LoVo (cell line): ENCODE data around the gene PTGFRN.
A peak's percentile ranks its signal among the peaks of the same experiment; 100 is the strongest.

Experiments used
- DNase-seq: peaks from one replicate; pipeline ENCODE4 v3.0.0-alpha.2; 2016; ENCODE audit warnings: low spot score

PTGFRN gene

GRCh38 chr1:116889380-116889779 is 20.3 kb upstream of the PTGFRN start:
- no peak for DNase-seq

DNA sequence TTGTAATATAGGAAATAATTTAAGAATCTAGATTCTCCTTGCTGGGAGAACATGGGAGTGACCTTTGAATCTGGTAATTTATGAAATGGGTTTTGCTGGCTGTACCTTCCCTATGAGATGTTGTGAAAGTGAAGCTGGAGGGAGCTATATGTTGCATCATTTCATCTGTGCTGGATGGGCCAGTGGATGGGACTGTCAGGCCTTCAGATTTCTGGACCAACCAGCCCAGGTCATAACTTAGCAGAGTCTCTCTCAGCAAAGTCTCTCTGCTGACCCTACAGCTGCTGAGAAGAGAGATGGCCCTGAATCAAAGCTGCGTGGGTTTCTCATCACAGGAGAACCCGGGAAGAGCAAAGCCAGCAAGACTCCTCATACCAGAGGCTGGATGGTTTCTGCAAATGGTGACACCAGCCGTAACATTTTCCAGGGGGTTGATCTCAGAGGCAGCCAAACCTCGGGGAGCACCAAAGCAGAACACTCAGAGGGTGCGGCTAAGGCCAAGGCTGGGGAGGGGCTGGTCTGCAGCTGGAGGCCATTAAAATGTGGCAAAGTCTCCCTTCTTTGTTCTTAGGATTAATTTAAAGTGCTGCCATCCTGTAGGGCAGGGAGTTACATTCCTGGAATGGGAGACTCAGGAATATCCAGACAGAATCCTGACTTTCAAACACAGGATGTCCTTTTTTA is 18.2 kb upstream of the PTGFRN start:
- no peak for DNase-seq

GRCh38 chr1:116895073-116895472 is 14.6 kb upstream of the PTGFRN start:
- no peak for DNase-seq

- no peak for DNase-seq
These were observed 10.2 kb upstream of the PTGFRN start for GRCh38 chr1:116899529-116899928.

DNA sequence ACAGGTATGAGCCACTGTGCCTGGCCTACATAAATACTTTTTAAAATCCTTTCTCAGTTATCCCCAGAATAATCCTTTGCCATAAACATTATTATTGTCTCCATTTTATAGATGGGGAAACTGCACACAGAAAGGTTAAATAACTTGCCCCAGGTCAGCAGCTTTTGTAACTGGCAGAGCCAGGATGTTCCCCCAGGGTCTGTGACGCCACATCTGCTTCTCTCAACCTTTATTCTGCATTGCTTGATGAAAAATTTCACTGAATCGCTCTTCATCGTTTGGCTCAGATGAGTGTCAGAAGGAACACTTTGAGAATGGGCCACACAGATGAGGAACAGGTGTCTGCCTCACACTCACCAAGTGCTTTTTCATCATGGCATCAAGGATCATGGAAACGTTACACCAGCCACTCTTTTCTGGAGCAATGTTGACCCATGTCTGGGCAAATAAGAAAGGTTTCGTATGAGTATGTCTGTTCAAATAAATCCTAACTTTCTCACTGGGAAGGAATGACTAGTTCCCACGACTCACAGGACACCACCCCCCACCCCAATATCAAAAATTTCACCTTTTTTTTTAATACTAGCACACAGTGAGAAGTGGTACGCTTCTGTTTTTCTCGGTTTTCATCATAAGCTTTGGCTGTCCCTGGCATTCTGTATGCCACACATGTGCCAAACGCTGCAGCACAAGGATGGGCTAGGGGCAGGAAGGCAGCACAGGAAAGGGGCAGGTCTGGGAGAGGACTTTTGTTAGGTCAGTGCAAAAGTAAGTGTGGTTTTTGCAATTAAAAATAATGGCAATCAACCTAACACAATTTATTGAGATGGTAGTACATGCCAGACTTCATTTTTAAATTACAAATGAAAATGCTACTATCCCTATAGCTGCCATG is 9.0 kb upstream of the PTGFRN start:
- DNase-seq: no peak

- no peak for DNase-seq
These were observed 7.7 kb upstream of the PTGFRN start for GRCh38 chr1:116902027-116902426.

GRCh38 chr1:116902723-116903383 is 6.9 kb upstream of the PTGFRN start:
- DNase-seq: no peak

DNA sequence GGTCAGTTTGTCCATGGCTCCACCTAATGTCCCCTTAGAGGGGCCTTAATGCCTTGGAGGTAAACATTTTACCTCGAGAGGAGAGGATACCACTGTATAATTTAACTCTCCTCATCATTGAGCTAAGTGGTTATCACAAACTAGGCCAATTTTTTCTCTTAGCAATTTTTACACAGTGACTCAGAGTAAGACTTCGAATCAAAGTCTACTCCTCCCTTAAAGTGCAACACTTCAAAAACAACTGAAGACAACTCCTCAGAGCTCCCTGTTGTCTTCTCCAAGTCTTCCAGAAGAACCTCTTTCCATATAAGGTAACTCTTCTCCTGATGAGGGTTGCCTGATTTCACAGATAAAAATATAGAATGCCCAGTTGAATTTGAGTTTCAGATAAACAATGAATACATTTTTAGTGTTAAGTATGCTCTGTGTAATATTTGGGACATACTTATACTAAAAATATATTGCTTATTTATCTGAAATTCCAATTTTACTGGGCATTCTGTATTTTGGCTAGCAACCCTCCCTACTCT is 4.9 kb upstream of the PTGFRN start:
- no peak for DNase-seq

GRCh38 chr1:116906812-116907211 is 2.9 kb upstream of the PTGFRN start:
- no peak for DNase-seq

- DNase-seq: no peak
These were observed 2.4 kb upstream of the PTGFRN start for GRCh38 chr1:116907351-116907750.

- no peak for DNase-seq
These were observed 1.4 kb upstream of the PTGFRN start for GRCh38 chr1:116908266-116908665.

DNA sequence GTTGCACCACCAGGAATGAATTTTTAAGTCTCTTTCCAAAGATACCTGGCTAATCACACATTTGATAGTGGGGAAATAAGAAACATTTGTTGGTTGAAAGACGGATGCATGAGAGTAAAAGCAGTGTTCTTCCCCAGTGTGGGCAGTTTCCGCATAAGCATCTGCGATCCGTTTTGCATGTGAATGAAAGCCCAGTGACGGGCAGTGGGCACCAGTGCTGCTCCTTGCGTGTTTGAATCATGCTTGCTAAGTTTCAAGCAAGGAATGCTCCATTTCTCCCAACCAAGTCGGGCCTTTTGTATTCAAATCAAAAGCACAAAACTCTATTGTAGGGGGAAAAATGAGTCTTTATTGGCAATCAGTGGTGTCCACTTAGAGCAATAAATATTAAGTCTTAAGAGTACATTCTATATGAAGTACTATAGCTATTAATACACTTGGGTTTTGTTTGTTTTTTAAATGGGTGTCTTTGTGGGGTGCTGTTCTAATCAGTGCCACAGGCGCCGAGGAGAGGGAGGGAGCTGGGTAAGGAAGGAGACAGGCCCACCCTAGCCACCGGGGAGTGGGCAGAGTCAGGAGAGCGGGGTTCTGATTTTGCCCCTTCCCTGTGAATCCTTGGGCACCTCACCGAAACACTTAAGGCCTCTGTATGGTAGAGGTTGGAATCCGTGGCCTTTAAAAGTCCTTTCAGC is 750 bp upstream of the PTGFRN start:
- no peak for DNase-seq

- DNase-seq: peak; percentile 41
These were observed 867 bp downstream of the PTGFRN start for GRCh38 chr1:116910379-116911187.

GRCh38 chr1:116911188-116911553 is 1.5 kb downstream of the PTGFRN start:
- DNase-seq: no peak

DNA sequence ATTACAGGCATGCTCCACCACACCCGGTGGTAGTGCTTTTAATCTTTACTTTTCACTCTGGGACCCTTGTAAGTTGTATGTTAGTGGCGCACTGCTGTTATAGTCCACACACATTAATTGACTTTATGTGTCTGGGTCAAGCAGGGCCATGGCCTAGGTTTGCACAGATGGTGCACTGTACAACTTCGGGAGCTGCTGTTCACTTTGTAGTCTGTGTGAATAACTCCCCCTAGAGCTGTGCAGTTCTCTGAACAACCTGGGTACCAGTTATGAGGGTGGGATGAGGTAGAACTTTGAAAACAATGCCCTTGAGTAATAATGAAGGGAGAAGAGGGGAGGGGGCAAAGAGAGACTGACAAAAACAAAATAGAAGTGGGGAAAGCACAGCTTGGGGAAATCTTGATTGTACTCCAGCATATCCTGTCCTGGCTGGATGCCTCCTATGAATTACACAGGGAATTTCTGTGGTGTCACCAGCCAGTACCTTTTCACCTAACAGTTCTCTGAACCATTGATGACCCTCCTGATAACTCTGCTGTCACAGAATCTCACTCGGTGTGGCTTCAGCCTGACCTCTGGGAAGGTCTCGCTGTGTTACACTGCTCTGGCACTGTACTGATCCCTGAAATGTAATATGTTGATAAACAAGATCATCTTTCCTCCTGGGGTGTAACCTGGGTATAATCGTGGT is 2.2 kb downstream of the PTGFRN start:
- DNase-seq: no peak

GRCh38 chr1:116912846-116913245 is 3.1 kb downstream of the PTGFRN start:
- no peak for DNase-seq

- no peak for DNase-seq
These were observed 4.2 kb downstream of the PTGFRN start for GRCh38 chr1:116913941-116914340.

GRCh38 chr1:116914667-116915066 is 5.0 kb downstream of the PTGFRN start:
- DNase-seq: no peak

GRCh38 chr1:116915086-116915661 is 5.5 kb downstream of the PTGFRN start:
- no peak for DNase-seq

DNA sequence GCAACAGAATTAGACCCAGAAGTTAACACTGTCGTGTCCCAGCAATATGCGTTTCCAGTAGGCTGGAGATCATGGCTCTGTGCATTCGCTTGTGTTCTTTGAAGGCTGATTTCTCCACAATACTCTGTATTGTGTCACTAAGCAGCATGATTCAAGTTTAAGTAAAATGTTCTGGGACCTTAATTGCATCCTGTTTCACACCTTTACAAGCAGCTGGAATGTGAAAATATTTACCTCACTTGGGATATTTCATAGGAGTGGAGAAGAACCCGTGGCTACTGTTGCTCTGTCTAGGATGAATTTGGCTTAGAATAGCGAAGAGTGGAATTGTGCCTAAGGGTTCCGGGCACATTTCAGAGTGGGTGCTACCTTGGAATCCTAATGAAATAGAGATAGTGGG is 6.3 kb downstream of the PTGFRN start:
- no peak for DNase-seq
